Measurements from ENCODE around the gene FCRL6.

FCRL6 gene

DNA sequence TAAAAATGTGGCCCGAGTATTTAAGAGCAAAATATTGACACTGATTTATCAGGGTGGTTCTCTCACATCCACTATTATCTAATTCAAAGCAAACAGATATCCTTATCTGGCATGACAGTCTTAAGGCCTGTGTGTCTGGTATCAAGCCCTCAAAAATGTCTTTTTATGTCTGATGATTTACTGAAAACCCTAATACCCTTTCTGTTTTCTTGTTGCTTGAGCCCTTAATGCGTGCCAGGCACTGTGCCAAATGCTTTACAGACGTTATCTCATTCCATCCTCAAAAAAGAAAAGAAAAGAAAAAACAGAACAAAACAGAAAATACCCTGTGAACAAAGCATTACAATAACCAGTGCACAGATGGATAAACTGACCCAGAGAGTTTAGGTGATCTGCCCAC, 15.7 kb upstream of the FCRL6 start:
- ATAC-seq (ENCODE audit: low read depth): no peak
- Histone ChIP-seq H3K27me3 (ENCODE audit: insufficient read depth, poor library complexity, severe bottlenecking) (no peaks in the 10 kb centered on the region), H3K27ac (ENCODE audit: poor library complexity, severe bottlenecking) (peak overlapping the region; percentile 1), H3K36me3 (ENCODE audit: low read depth) (0 out of 2 replicates have a peak, but pooled peaks cover 3% of the 10 kb centered on the region), H3K9me3 (ENCODE audit: severe bottlenecking) (no peaks in the 10 kb centered on the region), H3K4me1 (ENCODE audit: insufficient read depth, poor library complexity, severe bottlenecking) (peaks cover 9% of the 10 kb centered on the region), H3K4me3 (ENCODE audit: severe bottlenecking) (no peak overlapping the region)
- no peak for DNase-seq (ENCODE audit: low spot score)
- TF ChIP-seq, protein P1, sequence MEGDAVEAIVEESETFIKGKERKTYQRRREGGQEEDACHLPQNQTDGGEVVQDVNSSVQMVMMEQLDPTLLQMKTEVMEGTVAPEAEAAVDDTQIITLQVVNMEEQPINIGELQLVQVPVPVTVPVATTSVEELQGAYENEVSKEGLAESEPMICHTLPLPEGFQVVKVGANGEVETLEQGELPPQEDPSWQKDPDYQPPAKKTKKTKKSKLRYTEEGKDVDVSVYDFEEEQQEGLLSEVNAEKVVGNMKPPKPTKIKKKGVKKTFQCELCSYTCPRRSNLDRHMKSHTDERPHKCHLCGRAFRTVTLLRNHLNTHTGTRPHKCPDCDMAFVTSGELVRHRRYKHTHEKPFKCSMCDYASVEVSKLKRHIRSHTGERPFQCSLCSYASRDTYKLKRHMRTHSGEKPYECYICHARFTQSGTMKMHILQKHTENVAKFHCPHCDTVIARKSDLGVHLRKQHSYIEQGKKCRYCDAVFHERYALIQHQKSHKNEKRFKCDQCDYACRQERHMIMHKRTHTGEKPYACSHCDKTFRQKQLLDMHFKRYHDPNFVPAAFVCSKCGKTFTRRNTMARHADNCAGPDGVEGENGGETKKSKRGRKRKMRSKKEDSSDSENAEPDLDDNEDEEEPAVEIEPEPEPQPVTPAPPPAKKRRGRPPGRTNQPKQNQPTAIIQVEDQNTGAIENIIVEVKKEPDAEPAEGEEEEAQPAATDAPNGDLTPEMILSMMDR (IDR thresholded peaks at IDR 0.05; ENCODE audit: poor library complexity, severe bottlenecking): no peak

DNA sequence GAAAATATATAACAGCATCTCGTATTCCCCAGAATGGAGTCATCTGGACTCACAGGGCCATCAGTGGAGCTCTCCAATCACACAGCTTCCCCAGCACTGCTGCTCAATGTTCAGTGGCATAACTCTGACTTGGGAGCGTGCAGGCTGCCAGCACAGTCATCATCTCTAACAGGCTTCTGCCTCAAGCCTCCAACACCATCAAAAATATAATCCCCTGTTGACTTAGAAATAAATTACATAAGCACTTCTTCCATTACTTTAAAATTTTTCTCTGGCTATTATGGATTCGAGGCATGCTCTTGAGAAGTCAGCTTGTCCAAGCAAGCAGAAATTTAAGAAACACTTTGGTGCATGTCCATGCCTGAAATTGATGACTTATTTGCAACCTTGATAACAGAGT, 15.2 kb upstream of the FCRL6 start:
- TF ChIP-seq, protein P1 (IDR thresholded peaks at IDR 0.05; ENCODE audit: poor library complexity, severe bottlenecking): no peak
- ATAC-seq (ENCODE audit: low read depth): peak; percentile 63; the same call in 2 of the 3 replicates
- Histone ChIP-seq H3K9me3 (ENCODE audit: severe bottlenecking) (no peaks in the 10 kb centered on the region), H3K27me3 (ENCODE audit: insufficient read depth, poor library complexity, severe bottlenecking) (no peaks in the 10 kb centered on the region), H3K27ac (ENCODE audit: poor library complexity, severe bottlenecking) (peak overlapping the region; percentile 1), H3K36me3 (ENCODE audit: low read depth) (0 out of 2 replicates have a peak, but pooled peaks cover 3% of the 10 kb centered on the region), H3K4me1 (ENCODE audit: insufficient read depth, poor library complexity, severe bottlenecking) (peaks cover 9% of the 10 kb centered on the region), H3K4me3 (ENCODE audit: severe bottlenecking) (no peak overlapping the region)
- no peak for DNase-seq (ENCODE audit: low spot score)

DNA sequence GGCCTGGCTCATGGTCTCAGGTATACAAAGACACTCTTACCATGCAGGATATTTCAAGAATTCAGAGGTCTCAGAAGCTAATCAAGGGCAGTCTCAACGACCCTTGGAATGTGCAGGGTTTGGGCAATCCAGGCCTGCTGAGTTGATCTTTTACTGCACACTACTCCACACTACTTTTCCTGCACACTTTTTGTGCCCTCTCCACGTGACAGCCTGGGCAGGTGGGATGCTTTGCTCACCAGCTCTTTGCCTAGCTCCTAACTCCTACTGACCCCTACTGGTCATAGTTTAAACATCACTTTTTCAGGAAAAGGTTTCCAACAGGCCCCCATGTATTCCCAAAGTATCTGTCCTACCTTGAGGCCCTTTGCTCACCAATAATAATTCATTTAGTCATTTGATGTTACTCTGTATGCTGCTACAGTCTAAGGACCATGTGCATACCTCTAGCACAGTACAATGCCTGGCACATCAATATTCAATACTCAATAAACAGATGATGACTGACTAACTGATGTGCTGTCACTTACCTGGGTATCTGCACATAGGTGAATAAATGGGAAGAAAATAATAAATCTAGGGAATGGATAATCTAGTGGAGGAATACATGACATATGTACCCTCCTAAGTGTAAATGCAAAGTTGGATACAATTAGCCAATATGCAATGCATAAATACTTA, 11.8 kb upstream of the FCRL6 start:
- Histone ChIP-seq H3K36me3 (ENCODE audit: low read depth) (no peaks in the 10 kb centered on the region), H3K27me3 (ENCODE audit: insufficient read depth, poor library complexity, severe bottlenecking) (no peaks in the 10 kb centered on the region), H3K9me3 (ENCODE audit: severe bottlenecking) (no peaks in the 10 kb centered on the region), H3K27ac (ENCODE audit: poor library complexity, severe bottlenecking) (no peak overlapping the region), H3K4me1 (ENCODE audit: insufficient read depth, poor library complexity, severe bottlenecking) (peaks cover 9% of the 10 kb centered on the region), H3K4me3 (ENCODE audit: severe bottlenecking) (no peak overlapping the region)
- ATAC-seq (ENCODE audit: low read depth) (no peak), DNase-seq (ENCODE audit: low spot score) (no peak)
- TF ChIP-seq, protein P1 (IDR thresholded peaks at IDR 0.05; ENCODE audit: poor library complexity, severe bottlenecking): peak; percentile 60

DNA sequence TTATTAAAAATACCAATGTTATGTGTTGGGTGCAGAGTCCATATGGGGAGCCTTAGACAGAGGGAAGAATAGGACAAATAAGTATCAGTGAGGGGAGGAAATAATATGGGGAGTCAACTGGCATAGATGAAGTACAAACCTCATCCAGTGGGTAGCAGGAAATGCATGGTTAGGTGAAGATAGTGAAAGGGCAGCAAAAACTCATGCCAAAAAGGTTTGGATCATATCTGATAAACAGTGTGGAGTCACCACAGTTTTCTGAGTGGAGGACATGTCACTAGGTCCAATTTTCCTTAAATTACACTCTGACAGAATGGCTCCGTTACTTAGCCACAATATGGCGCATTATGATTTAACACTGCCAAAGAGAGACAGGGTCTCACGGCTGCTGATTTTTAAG, 11.1 kb upstream of the FCRL6 start:
- H3K27me3 ChIP-seq (ENCODE audit: insufficient read depth, poor library complexity, severe bottlenecking): no peaks in the 10 kb centered on the region

More for the DNA sequence above, 11.1 kb upstream of the FCRL6 start:
- Histone ChIP-seq H3K4me1 (ENCODE audit: insufficient read depth, poor library complexity, severe bottlenecking) (peaks cover 9% of the 10 kb centered on the region), H3K4me3 (ENCODE audit: severe bottlenecking) (no peak overlapping the region), H3K27ac (ENCODE audit: poor library complexity, severe bottlenecking) (no peak overlapping the region), H3K36me3 (ENCODE audit: low read depth) (no peaks in the 10 kb centered on the region), H3K9me3 (ENCODE audit: severe bottlenecking) (no peaks in the 10 kb centered on the region)
- DNase-seq (ENCODE audit: low spot score) (no peak), ATAC-seq (ENCODE audit: low read depth) (no peak)
- TF ChIP-seq, protein P1 (IDR thresholded peaks at IDR 0.05; ENCODE audit: poor library complexity, severe bottlenecking): no peak
